ENCODE data around the gene STX8.
A peak's percentile ranks its signal among the peaks of the same experiment; 100 is the strongest.
"Not testable (repeated sequence)": the region's sequence is repeated elsewhere in the genome, so short reads cannot be mapped to it uniquely, and the experiment has no call there.

STX8 gene

GRCh38 chr17:9575381-9576101 lies at the start of gene STX8:
Gene STX8 (minus strand): TSS chr17:9575820. CDS start chr17:9575808, 12 bp downstream.
- peak within 1 kb of the TSS; percentile 96 for H3K4me3 Mint-ChIP-seq
- no peaks in the 10 kb centered on the region for H3K9me3 Mint-ChIP-seq
- H3K27me3 Mint-ChIP-seq (ENCODE audit: low read depth), result no peaks in the 10 kb centered on the region
- peak within 1 kb of the TSS; percentile 79 for H3K27ac Mint-ChIP-seq
- peak; percentile 86 for DNase-seq (ENCODE audit: low spot score)
- peaks cover 18% of the 10 kb centered on the region for H3K4me1 Mint-ChIP-seq (ENCODE audit: low read depth)
- peaks cover 1% of the 10 kb centered on the region for H3K36me3 Mint-ChIP-seq (ENCODE audit: low read depth)

GRCh38 chr17:9622961-9623360 lies 47.3 kb upstream of the STX8 start:
- Mint-ChIP-seq H3K4me1 (ENCODE audit: low read depth) (no peaks in the 10 kb centered on the region), H3K27me3 (ENCODE audit: low read depth) (no peaks in the 10 kb centered on the region), H3K36me3 (ENCODE audit: low read depth) (no peaks in the 10 kb centered on the region), H3K4me3 (no peak overlapping the region), H3K9me3 (peaks cover 14% of the 10 kb centered on the region), H3K27ac (no peak overlapping the region)
- no peak for DNase-seq (ENCODE audit: low spot score)

GRCh38 chr17:9615486-9615885 lies 39.9 kb upstream of the STX8 start:
- Mint-ChIP-seq H3K36me3 (ENCODE audit: low read depth) (no peaks in the 10 kb centered on the region), H3K27ac (no peak overlapping the region), H3K4me1 (ENCODE audit: low read depth) (no peaks in the 10 kb centered on the region), H3K9me3 (no peaks in the 10 kb centered on the region), H3K27me3 (ENCODE audit: low read depth) (peaks cover 3% of the 10 kb centered on the region), H3K4me3 (no peak overlapping the region)
- DNase-seq (ENCODE audit: low spot score), result no peak

- no peak overlapping the region for H3K4me3 Mint-ChIP-seq
- no peaks in the 10 kb centered on the region for H3K4me1 Mint-ChIP-seq (ENCODE audit: low read depth)
- H3K27me3 Mint-ChIP-seq (ENCODE audit: low read depth), result peaks cover 5% of the 10 kb centered on the region
- no peaks in the 10 kb centered on the region for H3K36me3 Mint-ChIP-seq (ENCODE audit: low read depth)
- no peak overlapping the region for H3K27ac Mint-ChIP-seq
- no peaks in the 10 kb centered on the region for H3K9me3 Mint-ChIP-seq
- no peak for DNase-seq (ENCODE audit: low spot score)
Measured at GRCh38 chr17:9612006-9612405, 36.4 kb upstream of the STX8 start.

- no peaks in the 10 kb centered on the region for H3K9me3 Mint-ChIP-seq
- H3K4me3 Mint-ChIP-seq, result no peak overlapping the region
- no peaks in the 10 kb centered on the region for H3K36me3 Mint-ChIP-seq (ENCODE audit: low read depth)
- peaks cover 5% of the 10 kb centered on the region for H3K27me3 Mint-ChIP-seq (ENCODE audit: low read depth)
- no peak overlapping the region for H3K27ac Mint-ChIP-seq
- no peak for DNase-seq (ENCODE audit: low spot score)
- H3K4me1 Mint-ChIP-seq (ENCODE audit: low read depth), result no peaks in the 10 kb centered on the region
Measured at GRCh38 chr17:9611557-9611956, 35.9 kb upstream of the STX8 start.

GRCh38 chr17:9607058-9607457 lies 31.4 kb upstream of the STX8 start:
- H3K4me3 Mint-ChIP-seq; H3K36me3 Mint-ChIP-seq (ENCODE audit: low read depth); H3K27ac Mint-ChIP-seq; H3K9me3 Mint-ChIP-seq; DNase-seq (ENCODE audit: low spot score); H3K4me1 Mint-ChIP-seq (ENCODE audit: low read depth); H3K27me3 Mint-ChIP-seq (ENCODE audit: low read depth): not testable (repeated sequence)

- Mint-ChIP-seq H3K27me3 (ENCODE audit: low read depth) (peaks cover 2% of the 10 kb centered on the region), H3K9me3 (no peaks in the 10 kb centered on the region), H3K36me3 (ENCODE audit: low read depth) (no peaks in the 10 kb centered on the region), H3K4me3 (no peak overlapping the region), H3K4me1 (ENCODE audit: low read depth) (no peaks in the 10 kb centered on the region), H3K27ac (no peak overlapping the region)
- no peak for DNase-seq (ENCODE audit: low spot score)
Measured at GRCh38 chr17:9606453-9606852, 30.8 kb upstream of the STX8 start.

- not testable (repeated sequence) for H3K27ac Mint-ChIP-seq; H3K9me3 Mint-ChIP-seq; H3K4me3 Mint-ChIP-seq; H3K27me3 Mint-ChIP-seq (ENCODE audit: low read depth); DNase-seq (ENCODE audit: low spot score); H3K36me3 Mint-ChIP-seq (ENCODE audit: low read depth); H3K4me1 Mint-ChIP-seq (ENCODE audit: low read depth)
Measured at GRCh38 chr17:9604583-9604982, 29.0 kb upstream of the STX8 start.

- Mint-ChIP-seq H3K27ac (no peak overlapping the region), H3K9me3 (no peaks in the 10 kb centered on the region), H3K4me3 (no peak overlapping the region), H3K4me1 (ENCODE audit: low read depth) (no peaks in the 10 kb centered on the region), H3K36me3 (ENCODE audit: low read depth) (no peaks in the 10 kb centered on the region), H3K27me3 (ENCODE audit: low read depth) (no peaks in the 10 kb centered on the region)
- no peak for DNase-seq (ENCODE audit: low spot score)
Measured at GRCh38 chr17:9598661-9599060, 23.0 kb upstream of the STX8 start.

GRCh38 chr17:9597638-9598037 lies 22.0 kb upstream of the STX8 start:
- H3K9me3 Mint-ChIP-seq; H3K4me3 Mint-ChIP-seq; DNase-seq (ENCODE audit: low spot score); H3K4me1 Mint-ChIP-seq (ENCODE audit: low read depth); H3K27me3 Mint-ChIP-seq (ENCODE audit: low read depth); H3K27ac Mint-ChIP-seq; H3K36me3 Mint-ChIP-seq (ENCODE audit: low read depth): not testable (repeated sequence)

- no peak for DNase-seq (ENCODE audit: low spot score)
Measured at GRCh38 chr17:9594065-9594464, 18.4 kb upstream of the STX8 start.

GRCh38 chr17:9587969-9588656 lies 12.5 kb upstream of the STX8 start:
- no peaks in the 10 kb centered on the region for H3K36me3 Mint-ChIP-seq (ENCODE audit: low read depth)
- H3K4me1 Mint-ChIP-seq (ENCODE audit: low read depth), result no peaks in the 10 kb centered on the region

More at GRCh38 chr17:9594065-9594464, 18.4 kb upstream of the STX8 start:
- Mint-ChIP-seq H3K27ac (no peak overlapping the region), H3K36me3 (ENCODE audit: low read depth) (no peaks in the 10 kb centered on the region), H3K27me3 (ENCODE audit: low read depth) (no peaks in the 10 kb centered on the region), H3K9me3 (no peaks in the 10 kb centered on the region), H3K4me3 (no peak overlapping the region), H3K4me1 (ENCODE audit: low read depth) (no peaks in the 10 kb centered on the region)

GRCh38 chr17:9577373-9577709 lies 1.7 kb upstream of the STX8 start:
- Mint-ChIP-seq H3K4me3 (peak overlapping the region; percentile 96), H3K9me3 (no peaks in the 10 kb centered on the region), H3K36me3 (ENCODE audit: low read depth) (peaks cover 1% of the 10 kb centered on the region), H3K27ac (no peak overlapping the region), H3K27me3 (ENCODE audit: low read depth) (no peaks in the 10 kb centered on the region), H3K4me1 (ENCODE audit: low read depth) (peaks cover 18% of the 10 kb centered on the region)
- no peak for DNase-seq (ENCODE audit: low spot score)

More at GRCh38 chr17:9587969-9588656, 12.5 kb upstream of the STX8 start:
- no peaks in the 10 kb centered on the region for H3K27me3 Mint-ChIP-seq (ENCODE audit: low read depth)
- H3K27ac Mint-ChIP-seq, result no peak overlapping the region
- DNase-seq (ENCODE audit: low spot score), result no peak
- no peak overlapping the region for H3K4me3 Mint-ChIP-seq
- peaks cover 11% of the 10 kb centered on the region for H3K9me3 Mint-ChIP-seq

GRCh38 chr17:9576521-9577372 lies 1.1 kb upstream of the STX8 start, which contains the start of gene CFAP52:
Gene CFAP52 (plus strand): TSS chr17:9576642. CDS start chr17:9576696, 54 bp downstream.
- peak; percentile 71 for DNase-seq (ENCODE audit: low spot score)
- H3K27me3 Mint-ChIP-seq (ENCODE audit: low read depth), result no peaks in the 10 kb centered on the region
- peak within 1 kb of the TSS; percentile 96 for H3K4me3 Mint-ChIP-seq
- peak within 1 kb of the TSS; percentile 79 for H3K27ac Mint-ChIP-seq
- no peaks in the 10 kb centered on the region for H3K9me3 Mint-ChIP-seq
- peaks cover 18% of the 10 kb centered on the region for H3K4me1 Mint-ChIP-seq (ENCODE audit: low read depth)
- H3K36me3 Mint-ChIP-seq (ENCODE audit: low read depth), result peaks cover 1% of the 10 kb centered on the region
